HEK293 (cell line): Measurements from ENCODE around the gene GAK.

Source experiments
- CTCF ChIA-PET: fragments of 350-600 bp; formaldehyde crosslinking; extraction: SDS; loops from one replicate; lab custom pipeline; 2021; ENCODE audit warnings: antibody characterized with exemption; lab: Yijun Ruan, JAX
- POLR2A ChIA-PET: fragments of 300-600 bp; formaldehyde crosslinking; extraction: SDS; loops from one replicate; lab custom pipeline; 2020; ENCODE audit warnings: antibody characterized with exemption, inconsistent platforms; lab: Yijun Ruan, JAX
- H3K27ac ChIP-seq: fragments of 200-500 bp; sonication (Bioruptor generic); 2 replicates; pipeline ENCODE4 v1.5.1; 2014; ENCODE audit warnings: low read depth, low read length, control low read depth, inconsistent platforms; ENCODE audit errors: extremely low read depth
- H3K36me3 ChIP-seq, 2 experiments: fragments of 200-500 bp in 1 of 2; sonication (Bioruptor generic) in 1 of 2; 1 replicate in 1 of 2; 2 replicates in 1 of 2; pipeline ENCODE4 v1.5.1; 2014 to 2017; ENCODE audit warnings: inconsistent platforms in 2 of 2, low read length in 2 of 2; ENCODE audit not compliant: control insufficient read depth in 2 of 2, insufficient read depth in 1 of 2
- H3K4me1 ChIP-seq: fragments of 200-500 bp; sonication (Bioruptor generic); 2 replicates; pipeline ENCODE4 v1.5.1; 2014; ENCODE audit warnings: mild to moderate bottlenecking, low read length, inconsistent platforms; ENCODE audit not compliant: control insufficient read depth, insufficient read depth
- H3K4me3 ChIP-seq: 2 replicates; pipeline ENCODE4 v1.5.1; 2011; ENCODE audit warnings: low read depth, mild to moderate bottlenecking, control low read depth, low read length, moderate library complexity
- H3K9me3 ChIP-seq: fragments of 200-500 bp; sonication (Bioruptor generic); 2 replicates; pipeline ENCODE4 v1.5.1; 2014; ENCODE audit warnings: low read depth, low read length, inconsistent platforms; ENCODE audit not compliant: control insufficient read depth, insufficient read depth
- BCL11B ChIP-seq: fragments of 450-650 bp; formaldehyde crosslinking; IDR thresholded peaks from 2 replicates; pipeline ENCODE4 v1.5.1; 2016; ENCODE audit warnings: low read depth, missing biosample characterization, missing genetic modification characterization
- ELK4 ChIP-seq: IDR thresholded peaks from 2 replicates; pipeline ENCODE4 v1.6.1; 2011; ENCODE audit warnings: mild to moderate bottlenecking, low read depth, low read length, borderline replicate concordance
- FEZF1 ChIP-seq: fragments of 450-650 bp; formaldehyde crosslinking; IDR thresholded peaks from 2 replicates; pipeline ENCODE4 v1.5.1; 2016; ENCODE audit warnings: missing biosample characterization, missing genetic modification characterization
- HIC1 ChIP-seq: fragments of 450-650 bp; formaldehyde crosslinking; IDR thresholded peaks from 2 replicates; pipeline ENCODE4 v1.5.1; 2016; ENCODE audit warnings: missing biosample characterization, missing genetic modification characterization
- KLF17 ChIP-seq: fragments of 450-650 bp; formaldehyde crosslinking; IDR thresholded peaks from 2 replicates; pipeline ENCODE4 v1.5.1; 2016; ENCODE audit warnings: missing biosample characterization, missing genetic modification characterization
- PRDM2 ChIP-seq: fragments of 450-650 bp; formaldehyde crosslinking; IDR thresholded peaks from 2 replicates; pipeline ENCODE4 v1.5.1; 2016; ENCODE audit warnings: missing biosample characterization, missing genetic modification characterization, borderline replicate concordance
- SCRT1 ChIP-seq: fragments of 450-650 bp; formaldehyde crosslinking; IDR thresholded peaks from 2 replicates; pipeline ENCODE4 v1.5.1; 2016; ENCODE audit warnings: missing biosample characterization, missing genetic modification characterization, borderline replicate concordance
- ZBTB20 ChIP-seq: fragments of 450-650 bp; formaldehyde crosslinking; IDR thresholded peaks from 2 replicates; pipeline ENCODE4 v1.5.1; 2016; ENCODE audit warnings: missing biosample characterization, missing genetic modification characterization
- ZNF114 ChIP-seq: fragments of 450-650 bp; formaldehyde crosslinking; IDR thresholded peaks from 2 replicates; pipeline ENCODE4 v1.5.0; 2017; ENCODE audit warnings: missing biosample characterization, missing genetic modification characterization
- ZNF148 ChIP-seq: fragments of 450-650 bp; formaldehyde crosslinking; IDR thresholded peaks from 2 replicates; pipeline ENCODE4 v1.5.0; 2017; ENCODE audit warnings: missing biosample characterization, missing genetic modification characterization, borderline replicate concordance
- ZNF18 ChIP-seq: fragments of 450-650 bp; formaldehyde crosslinking; IDR thresholded peaks from 2 replicates; pipeline ENCODE4 v1.5.1; 2016; ENCODE audit warnings: missing biosample characterization, missing genetic modification characterization
- ZNF2 ChIP-seq: fragments of 450-650 bp; formaldehyde crosslinking; IDR thresholded peaks from 2 replicates; pipeline ENCODE4 v1.5.1; 2016; ENCODE audit warnings: missing biosample characterization, missing genetic modification characterization
- ZNF202 ChIP-seq: fragments of 450-650 bp; formaldehyde crosslinking; IDR thresholded peaks from 2 replicates; pipeline ENCODE4 v1.5.1; 2016; ENCODE audit warnings: missing biosample characterization, missing genetic modification characterization, borderline replicate concordance
- ZNF239 ChIP-seq: fragments of 450-650 bp; formaldehyde crosslinking; IDR thresholded peaks from 2 replicates; pipeline ENCODE4 v1.5.1; 2016; ENCODE audit warnings: missing biosample characterization, missing genetic modification characterization
- ZNF624 ChIP-seq: fragments of 450-650 bp; formaldehyde crosslinking; IDR thresholded peaks from 2 replicates; pipeline ENCODE4 v1.5.1; 2017; ENCODE audit warnings: missing biosample characterization, missing genetic modification characterization
- ZNF645 ChIP-seq: fragments of 450-650 bp; formaldehyde crosslinking; IDR thresholded peaks from 2 replicates; pipeline ENCODE4; 2016; ENCODE audit warnings: missing biosample characterization, missing genetic modification characterization

GAK gene

GRCh38 chr4:865572-865971 is 66.5 kb downstream of the GAK start:
- CTCF ChIA-PET = no interaction called here
- POLR2A ChIA-PET = no interaction called here

More at GRCh38 chr4:865572-865971, 66.5 kb downstream of the GAK start:
- Histone ChIP-seq H3K9me3 (no peaks in the 10 kb centered on the region), H3K4me1 (no peaks in the 10 kb centered on the region), H3K27ac (no peak overlapping the region), H3K4me3 (no peak overlapping the region), H3K36me3 (peaks cover 3 to 84% of the 10 kb centered on the region in 2 experiments; a peak in 2 of 3 replicates)
- TF ChIP-seq BCL11B (no peak), ELK4 (no peak), ZNF645 (tag by site-specific recombination) (no peak), ZNF239 (tag by site-specific recombination) (no peak), PRDM2 (tag by site-specific recombination) (no peak), ZNF2 (tag by site-specific recombination) (no peak), KLF17 (tag by site-specific recombination) (no peak), ZBTB20 (tag by site-specific recombination) (no peak), ZNF18 (tag by site-specific recombination) (no peak), HIC1 (tag by site-specific recombination) (no peak), SCRT1 (no peak), FEZF1 (tag by site-specific recombination) (no peak), ZNF202 (tag by site-specific recombination) (no peak), ZNF624 (no peak), ZNF114 (tag by site-specific recombination) (no peak), ZNF148 (tag by site-specific recombination) (no peak)
